22Rv1 (cell line): ENCODE measurements around the gene TCEA2.

Experiments used
- CTCF ChIP-seq: fragments of 450-650 bp; IDR thresholded peaks from 2 replicates; pipeline ENCODE4 v1.5.1; 2017; ENCODE audit warnings: mild to moderate bottlenecking
- ZFX ChIP-seq: fragments of 450-650 bp; IDR thresholded peaks from 2 replicates; pipeline ENCODE4 v1.6.1; 2017; ENCODE audit warnings: antibody characterized with exemption, borderline replicate concordance

DNA sequence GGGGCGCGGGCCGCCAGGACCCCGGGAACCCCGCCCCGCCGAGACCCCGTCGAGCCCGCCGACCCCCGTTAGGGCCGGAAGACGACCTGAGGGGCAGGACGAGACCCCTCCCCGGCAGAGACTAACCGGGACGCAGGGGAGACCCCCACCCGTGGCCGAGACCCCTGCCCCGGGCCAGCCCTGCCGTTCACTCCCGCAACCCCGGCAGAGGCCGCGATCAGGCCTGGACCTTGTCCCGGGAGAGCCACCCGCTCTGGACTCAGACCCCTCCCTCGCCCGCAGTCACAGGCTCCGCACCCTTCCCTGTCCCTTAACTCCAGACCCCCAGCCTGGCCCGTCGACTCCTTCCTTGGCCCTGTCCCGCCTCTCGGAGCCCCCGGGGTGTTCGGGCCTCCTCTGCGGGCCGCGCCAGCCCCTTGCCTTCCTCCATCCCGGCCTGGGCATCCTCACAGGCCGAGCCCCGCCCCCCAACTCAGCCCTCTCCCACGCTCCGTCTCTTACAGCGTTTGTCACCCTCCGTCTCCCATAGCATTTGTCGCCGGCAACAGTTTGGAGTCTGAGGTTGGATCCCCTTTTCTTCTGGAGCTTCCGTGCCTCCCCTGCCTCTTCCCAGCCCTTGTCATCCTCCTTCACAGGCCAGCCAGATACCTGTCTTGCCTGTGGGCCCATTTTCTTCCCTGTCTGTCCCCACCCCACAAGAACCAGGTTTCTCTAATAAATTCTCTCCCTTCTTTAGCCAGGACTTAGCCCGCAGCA, 569 bp downstream of the TCEA2 start:
- no peak for TF ChIP-seq CTCF
- no peak for TF ChIP-seq ZFX
